ENCODE results near the gene RBBP4.

DNA sequence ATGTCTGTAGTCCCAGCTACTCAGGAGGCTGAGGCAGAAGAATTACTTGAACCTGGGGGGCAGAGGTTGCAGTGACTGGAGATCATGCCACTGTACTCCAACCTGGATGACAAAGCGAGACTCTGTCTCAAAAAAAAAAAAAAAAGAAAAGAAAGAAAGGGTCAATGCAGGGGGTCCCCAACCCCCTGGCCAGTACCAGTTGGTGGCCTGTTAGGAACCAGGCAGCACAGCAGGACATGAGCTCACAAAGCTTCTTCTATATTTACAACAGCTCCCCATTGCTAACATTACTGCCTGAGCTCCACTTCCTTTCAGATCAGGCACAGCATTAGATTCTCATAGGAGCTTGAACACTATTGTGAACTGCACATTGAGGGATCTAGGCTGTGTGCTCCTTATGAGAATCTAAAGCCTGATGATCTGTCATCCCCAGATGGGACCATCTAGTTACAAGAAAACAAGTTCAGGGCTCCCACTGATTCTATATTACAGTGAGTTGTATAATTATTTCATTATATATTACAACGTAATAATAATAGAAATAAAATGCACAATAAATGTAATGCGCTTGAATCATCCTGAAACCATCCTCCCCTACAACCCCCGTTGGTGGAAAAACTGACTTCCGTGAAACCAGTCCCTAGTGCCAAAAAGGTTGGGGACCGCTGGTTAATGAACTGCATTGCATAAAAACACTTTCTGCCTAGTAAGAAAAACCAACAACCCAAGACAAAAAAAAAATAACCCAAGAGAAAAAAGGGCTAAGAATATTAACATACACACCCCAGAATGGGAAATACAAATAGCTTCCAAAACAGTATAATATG is 3.5 kb upstream of the RBBP4 start:
- TF ChIP-seq, protein P1, sequence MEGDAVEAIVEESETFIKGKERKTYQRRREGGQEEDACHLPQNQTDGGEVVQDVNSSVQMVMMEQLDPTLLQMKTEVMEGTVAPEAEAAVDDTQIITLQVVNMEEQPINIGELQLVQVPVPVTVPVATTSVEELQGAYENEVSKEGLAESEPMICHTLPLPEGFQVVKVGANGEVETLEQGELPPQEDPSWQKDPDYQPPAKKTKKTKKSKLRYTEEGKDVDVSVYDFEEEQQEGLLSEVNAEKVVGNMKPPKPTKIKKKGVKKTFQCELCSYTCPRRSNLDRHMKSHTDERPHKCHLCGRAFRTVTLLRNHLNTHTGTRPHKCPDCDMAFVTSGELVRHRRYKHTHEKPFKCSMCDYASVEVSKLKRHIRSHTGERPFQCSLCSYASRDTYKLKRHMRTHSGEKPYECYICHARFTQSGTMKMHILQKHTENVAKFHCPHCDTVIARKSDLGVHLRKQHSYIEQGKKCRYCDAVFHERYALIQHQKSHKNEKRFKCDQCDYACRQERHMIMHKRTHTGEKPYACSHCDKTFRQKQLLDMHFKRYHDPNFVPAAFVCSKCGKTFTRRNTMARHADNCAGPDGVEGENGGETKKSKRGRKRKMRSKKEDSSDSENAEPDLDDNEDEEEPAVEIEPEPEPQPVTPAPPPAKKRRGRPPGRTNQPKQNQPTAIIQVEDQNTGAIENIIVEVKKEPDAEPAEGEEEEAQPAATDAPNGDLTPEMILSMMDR (IDR thresholded peaks at IDR 0.05; ENCODE audit: low read length), result no peak
- no peak for TF ChIP-seq EZH2 (optimal IDR thresholded peaks at IDR 0.05; ENCODE audit: low read depth, low read length)
